ENCODE measurements around the gene ERC1.

GRCh38 chr12:1147821-1148220 is 156.8 kb downstream of the ERC1 start:
- TF ChIP-seq, protein P1, sequence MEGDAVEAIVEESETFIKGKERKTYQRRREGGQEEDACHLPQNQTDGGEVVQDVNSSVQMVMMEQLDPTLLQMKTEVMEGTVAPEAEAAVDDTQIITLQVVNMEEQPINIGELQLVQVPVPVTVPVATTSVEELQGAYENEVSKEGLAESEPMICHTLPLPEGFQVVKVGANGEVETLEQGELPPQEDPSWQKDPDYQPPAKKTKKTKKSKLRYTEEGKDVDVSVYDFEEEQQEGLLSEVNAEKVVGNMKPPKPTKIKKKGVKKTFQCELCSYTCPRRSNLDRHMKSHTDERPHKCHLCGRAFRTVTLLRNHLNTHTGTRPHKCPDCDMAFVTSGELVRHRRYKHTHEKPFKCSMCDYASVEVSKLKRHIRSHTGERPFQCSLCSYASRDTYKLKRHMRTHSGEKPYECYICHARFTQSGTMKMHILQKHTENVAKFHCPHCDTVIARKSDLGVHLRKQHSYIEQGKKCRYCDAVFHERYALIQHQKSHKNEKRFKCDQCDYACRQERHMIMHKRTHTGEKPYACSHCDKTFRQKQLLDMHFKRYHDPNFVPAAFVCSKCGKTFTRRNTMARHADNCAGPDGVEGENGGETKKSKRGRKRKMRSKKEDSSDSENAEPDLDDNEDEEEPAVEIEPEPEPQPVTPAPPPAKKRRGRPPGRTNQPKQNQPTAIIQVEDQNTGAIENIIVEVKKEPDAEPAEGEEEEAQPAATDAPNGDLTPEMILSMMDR (IDR thresholded peaks at IDR 0.05): no peak
- TF ChIP-seq POLR2A (IDR thresholded peaks at IDR 0.05): no peak
